AG08395 (cell line): ENCODE results near the gene DCP1B.
A peak's percentile ranks its signal among the peaks of the same experiment; 100 is the strongest.
"Not testable (repeated sequence)": the region's sequence is repeated elsewhere in the genome, so short reads cannot be mapped to it uniquely, and the experiment has no call there.

Experiments
- DNase-seq: peaks from one replicate; pipeline ENCODE4 v3.0.0; 2012; ENCODE audit warnings: mixed read lengths, low spot score

The DCP1B gene

GRCh38 chr12:1977109-1977508 lies 27.1 kb downstream of the DCP1B start:
- DNase-seq = no peak

- DNase-seq = no peak
These were observed 29.4 kb downstream of the DCP1B start for GRCh38 chr12:1974812-1975211.

DNA sequence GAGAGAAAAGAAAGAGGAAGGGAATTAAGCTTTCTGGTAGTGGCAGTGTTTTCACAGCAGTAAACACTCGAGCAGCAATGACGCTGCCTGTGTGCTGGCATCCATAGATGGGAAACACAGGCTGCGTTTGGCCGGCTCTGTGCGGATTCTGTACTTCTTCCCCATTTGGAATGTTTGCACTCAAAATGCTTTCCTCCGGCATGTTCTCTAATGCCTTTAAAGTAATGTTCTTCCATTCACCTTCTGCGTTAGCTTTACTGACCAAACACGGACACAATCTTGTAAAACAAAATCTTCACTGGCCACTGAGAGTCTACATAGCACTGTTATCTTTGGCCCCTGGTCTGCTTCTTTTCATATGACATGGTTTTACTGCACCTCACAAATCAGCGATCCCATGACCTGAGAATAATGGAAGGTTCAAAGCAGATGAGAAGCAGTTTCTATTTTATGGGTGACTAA lies 31.4 kb downstream of the DCP1B start:
- peak; percentile 10 for DNase-seq

- DNase-seq = peak; percentile 32
These were observed 32.0 kb downstream of the DCP1B start for GRCh38 chr12:1972260-1972659.

DNA sequence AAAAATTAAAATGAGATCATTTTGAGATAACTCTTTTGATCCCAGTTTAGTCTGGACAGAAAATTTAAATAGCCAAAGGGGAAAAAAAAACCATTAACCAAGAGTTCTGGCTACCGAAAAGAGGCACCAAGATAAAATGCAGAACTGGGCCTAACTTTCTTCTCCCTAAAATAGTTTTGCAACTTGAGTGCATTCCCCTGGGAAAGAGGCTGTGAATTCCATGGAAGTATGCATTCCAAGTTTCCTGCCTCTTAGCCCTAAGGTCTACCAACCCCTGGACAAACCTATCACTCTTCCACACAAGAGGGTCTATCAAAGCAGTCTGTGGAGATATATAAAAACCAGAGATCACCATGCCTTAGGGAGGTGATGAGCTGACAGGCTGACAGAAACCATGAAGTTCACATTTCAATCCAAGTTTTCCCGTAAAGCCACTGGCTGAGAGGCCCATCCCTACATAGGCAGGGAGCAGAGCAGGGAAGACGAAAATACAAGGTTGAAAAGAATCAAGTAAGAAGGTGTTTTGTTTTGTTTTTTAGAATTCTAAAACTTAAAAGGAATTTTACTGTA lies 33.8 kb downstream of the DCP1B start:
- DNase-seq = no peak

DNA sequence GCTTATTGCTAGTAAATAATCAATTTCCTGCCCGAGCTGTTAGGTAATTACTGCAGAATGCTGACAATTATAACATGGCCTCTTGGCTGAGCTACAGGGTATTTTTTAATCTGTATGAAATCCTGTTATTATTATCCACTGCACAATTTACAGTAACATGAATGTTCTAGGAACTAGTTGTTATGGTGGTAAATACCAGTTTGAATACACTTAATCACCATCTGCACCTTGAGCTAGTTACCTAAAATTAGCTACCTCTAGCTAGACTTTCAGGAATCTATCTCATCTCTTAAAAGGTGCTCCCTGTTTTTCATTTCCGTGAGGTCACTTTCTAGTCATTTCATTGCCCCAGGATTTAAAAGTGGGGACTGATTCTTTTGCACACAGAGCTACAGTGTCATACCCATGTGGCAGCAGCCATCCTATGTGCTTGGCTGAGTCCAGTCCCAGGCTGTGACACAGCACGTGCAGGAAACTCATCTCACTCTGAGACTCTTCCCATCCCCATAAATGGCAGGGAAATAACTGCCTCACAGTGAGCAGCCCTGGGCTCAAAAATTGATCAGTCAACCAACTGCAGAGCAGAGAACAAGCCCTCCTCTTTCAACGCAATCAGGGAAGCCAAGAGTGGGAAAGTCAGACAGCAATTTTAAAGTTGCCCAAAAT lies 37.6 kb downstream of the DCP1B start:
- DNase-seq = no peak

DNA sequence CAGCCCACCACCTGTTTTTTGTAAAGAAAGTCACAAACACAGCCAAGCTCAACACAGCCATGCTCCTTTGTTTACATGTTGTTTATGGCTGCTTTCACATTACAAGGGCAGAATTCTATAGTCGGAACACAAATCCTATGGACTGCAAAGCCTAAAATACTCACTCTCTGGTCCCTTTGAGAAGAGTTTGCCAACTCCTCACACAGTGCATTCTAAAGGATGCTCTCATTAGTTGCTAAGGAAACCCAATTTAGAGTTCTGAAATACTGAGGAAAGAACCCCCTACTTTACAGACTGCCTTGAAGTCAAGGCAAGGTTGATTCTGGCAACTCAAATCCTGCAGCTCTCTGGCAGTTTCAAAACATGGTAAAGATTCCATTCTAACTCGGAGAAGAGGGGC lies 38.3 kb downstream of the DCP1B start:
- no peak for DNase-seq

GRCh38 chr12:1962051-1963020 lies 41.9 kb downstream of the DCP1B start:
- no peak for DNase-seq

GRCh38 chr12:1956716-1957115 lies 47.5 kb downstream of the DCP1B start:
- no peak for DNase-seq

DNA sequence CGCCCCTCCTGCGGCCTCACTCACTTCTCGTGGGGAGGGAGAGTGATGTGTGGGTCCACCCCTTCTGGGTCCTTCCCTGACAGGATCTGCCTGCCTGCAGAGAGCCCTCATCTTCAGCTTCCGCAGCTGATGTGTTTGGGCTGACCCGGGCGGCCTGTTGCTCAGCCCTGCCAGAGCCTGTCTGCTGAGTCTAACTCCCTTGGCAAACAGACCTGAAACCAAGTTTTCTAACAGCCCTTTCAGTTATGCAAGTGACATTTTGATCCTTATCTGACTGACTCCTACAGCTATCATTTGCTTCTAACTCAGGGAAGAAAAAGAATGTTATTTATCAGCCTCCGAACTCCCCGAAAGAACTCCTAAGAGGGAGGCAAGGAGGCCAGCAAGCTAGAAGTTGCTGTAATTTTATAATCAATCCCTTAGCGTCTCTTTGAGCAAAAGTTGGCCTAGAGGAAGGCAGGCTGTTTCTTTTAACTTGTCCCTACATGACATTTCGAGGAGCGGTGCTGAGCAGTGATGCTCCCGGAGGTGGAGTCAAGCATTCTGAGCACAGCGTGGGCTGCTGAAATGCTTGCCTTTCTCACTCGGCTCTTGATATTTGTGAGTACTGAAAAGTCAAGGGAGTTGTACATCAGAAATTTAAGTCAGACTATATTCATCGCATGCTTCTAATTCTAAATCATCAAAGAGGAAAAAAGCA lies 54.3 kb downstream of the DCP1B start:
- no peak for DNase-seq

- no peak for DNase-seq
These were observed 55.4 kb downstream of the DCP1B start for GRCh38 chr12:1948883-1949282.

DNA sequence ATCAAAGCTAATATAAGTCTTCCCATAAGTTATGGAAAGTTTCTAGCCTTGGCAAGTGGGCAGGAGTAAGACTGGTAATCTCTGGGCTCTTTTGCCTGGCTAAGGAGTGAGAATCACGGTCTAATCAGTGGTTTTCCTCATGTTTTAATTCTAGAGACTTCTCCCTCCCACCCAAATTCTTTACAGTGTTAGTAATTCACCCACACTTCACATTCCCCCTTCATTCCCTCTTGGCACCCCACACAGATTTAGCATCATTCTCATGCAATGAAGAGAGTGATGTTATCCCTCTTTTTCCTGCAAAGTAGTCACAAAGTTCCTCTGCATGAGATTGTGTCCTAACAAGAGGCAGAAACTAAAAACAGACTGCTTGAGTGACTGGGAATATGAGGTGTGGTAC lies 57.2 kb downstream of the DCP1B start:
- DNase-seq = peak; percentile 75

GRCh38 chr12:1946296-1946695 lies 58.0 kb downstream of the DCP1B start:
- no peak for DNase-seq

GRCh38 chr12:1945502-1945901 lies 58.8 kb downstream of the DCP1B start:
- DNase-seq = not testable (repeated sequence)

- peak; percentile 86 for DNase-seq
These were observed 64.3 kb downstream of the DCP1B start for GRCh38 chr12:1939801-1940607.

- DNase-seq = no peak
These were observed 64.9 kb downstream of the DCP1B start for GRCh38 chr12:1939331-1939730.

- DNase-seq = no peak
These were observed 66.6 kb downstream of the DCP1B start for GRCh38 chr12:1937481-1938224.

- DNase-seq = peak; percentile 56
These were observed 67.6 kb downstream of the DCP1B start for GRCh38 chr12:1936406-1937320.

DNA sequence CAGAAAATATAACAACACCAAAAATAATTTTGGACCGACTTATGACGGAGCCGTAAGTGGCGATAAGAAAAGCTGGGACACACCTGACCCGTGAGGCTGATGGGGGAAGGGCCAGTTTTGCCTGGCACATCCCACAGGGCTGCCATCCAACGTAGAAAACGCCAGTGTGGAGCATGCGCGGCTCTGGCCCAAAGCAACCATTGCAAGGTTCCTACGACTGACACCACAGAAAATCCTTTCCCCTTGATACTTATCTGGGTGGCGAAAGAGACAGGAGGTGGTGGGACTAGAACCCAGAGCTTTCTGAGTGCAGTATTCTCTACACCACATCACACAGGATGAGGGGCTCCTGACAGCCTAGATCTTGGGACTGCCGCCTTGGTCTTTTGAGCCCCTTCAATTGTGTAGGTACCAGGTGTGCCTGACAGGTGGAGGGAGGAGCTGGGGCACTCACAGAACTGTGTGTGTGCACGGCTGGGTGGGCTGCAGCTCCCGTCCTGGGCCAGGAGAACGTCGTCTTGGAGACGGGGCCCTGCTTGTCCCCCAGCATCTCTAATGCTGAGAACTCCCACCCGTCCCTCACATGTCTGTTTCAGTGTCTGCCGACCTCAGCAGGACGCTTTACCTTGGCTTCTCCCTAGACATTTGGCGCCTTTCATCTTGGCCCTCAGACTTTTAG lies 68.4 kb downstream of the DCP1B start:
- DNase-seq = no peak
